SHP77 treated with DMSO at 0.1 percent for 48 hours (cell line): ENCODE data around the gene HJV.
A peak's percentile ranks its signal among the peaks of the same experiment; 100 is the strongest.

Experiments used
- DNase-seq: peaks from one replicate; lab custom pipeline; 2025; lab: John Stamatoyannopoulos, UW

The HJV gene

GRCh38 chr1:145993618-145994390 lies 27.7 kb downstream of the HJV start:
- no peak for DNase-seq

GRCh38 chr1:145992958-145993617 lies 28.4 kb downstream of the HJV start:
- DNase-seq = no peak

- no peak for DNase-seq
These were observed 29.0 kb downstream of the HJV start for GRCh38 chr1:145992502-145992936.

GRCh38 chr1:145991735-145992412 lies 29.7 kb downstream of the HJV start:
- DNase-seq = no peak

GRCh38 chr1:145990249-145990855 lies 31.2 kb downstream of the HJV start:
- no peak for DNase-seq

GRCh38 chr1:145988773-145989172 lies 32.8 kb downstream of the HJV start:
- no peak for DNase-seq

- DNase-seq = no peak
These were observed 33.6 kb downstream of the HJV start for GRCh38 chr1:145987926-145988325.

- no peak for DNase-seq
These were observed 35.0 kb downstream of the HJV start for GRCh38 chr1:145986551-145986950.

GRCh38 chr1:145985502-145986439 lies 35.8 kb downstream of the HJV start:
- peak; percentile 80 for DNase-seq

- no peak for DNase-seq
These were observed 36.4 kb downstream of the HJV start for GRCh38 chr1:145985129-145985501.

- DNase-seq = no peak
These were observed 37.3 kb downstream of the HJV start for GRCh38 chr1:145983960-145984830.

- DNase-seq = no peak
These were observed 38.3 kb downstream of the HJV start for GRCh38 chr1:145983206-145983675.

- DNase-seq = no peak
These were observed 39.4 kb downstream of the HJV start for GRCh38 chr1:145982010-145982723.

- no peak for DNase-seq
These were observed 41.0 kb downstream of the HJV start for GRCh38 chr1:145980457-145980994.

- DNase-seq = no peak
These were observed 41.6 kb downstream of the HJV start for GRCh38 chr1:145979746-145980456.

GRCh38 chr1:145978854-145979745 lies 42.4 kb downstream of the HJV start:
- peak; percentile 99 for DNase-seq

GRCh38 chr1:145978471-145978853 lies 43.1 kb downstream of the HJV start:
- no peak for DNase-seq
